Measurements from ENCODE around the gene WDR33.

- TF ChIP-seq CTCF (IDR thresholded peaks at IDR 0.05) (no peak), POLR2A (IDR thresholded peaks at IDR 0.05) (no peak), POLR2AphosphoS5 (IDR thresholded peaks at IDR 0.05; ENCODE audit: insufficient read depth in 1 of 2, low read depth in 1 of 2) (no peak)
Measured at GRCh38 chr2:127651381-127651809, 159.6 kb downstream of the WDR33 start.
